GM18858 (cell line): ENCODE results near the gene BLTP1.
A peak's percentile ranks its signal among the peaks of the same experiment; 100 is the strongest.
"Not testable (repeated sequence)": the region's sequence is repeated elsewhere in the genome, so short reads cannot be mapped to it uniquely, and the experiment has no call there.

ENCODE experiments used
- ATAC-seq: cut with Tn5 transposase; IDR thresholded peaks from one replicate; pipeline ENCODE4 v1.9.1; 2021; ENCODE audit not compliant: unreplicated experiment

Gene BLTP1

GRCh38 chr4:122151982-122152710 lies at the start of gene BLTP1:
Gene BLTP1 (plus strand): TSS chr4:122152331. CDS start chr4:122170648, 18,317 bp downstream.
- peak; percentile 92 for ATAC-seq

- no peak for ATAC-seq
These were observed 47.9 kb upstream of the BLTP1 start for GRCh38 chr4:122104184-122104583.

GRCh38 chr4:122107680-122108079 lies 44.5 kb upstream of the BLTP1 start:
- no peak for ATAC-seq

GRCh38 chr4:122110304-122110703 lies 41.8 kb upstream of the BLTP1 start:
- not testable (repeated sequence) for ATAC-seq

- no peak for ATAC-seq
These were observed 34.4 kb upstream of the BLTP1 start for GRCh38 chr4:122117743-122118142.

- no peak for ATAC-seq
These were observed 33.9 kb upstream of the BLTP1 start for GRCh38 chr4:122118243-122118642.

- no peak for ATAC-seq
These were observed 32.4 kb upstream of the BLTP1 start for GRCh38 chr4:122119739-122120138.

- ATAC-seq, result no peak
These were observed 30.5 kb upstream of the BLTP1 start for GRCh38 chr4:122121593-122121992.

GRCh38 chr4:122122083-122122482 lies 30.0 kb upstream of the BLTP1 start:
- no peak for ATAC-seq

- ATAC-seq, result no peak
These were observed 23.1 kb upstream of the BLTP1 start for GRCh38 chr4:122129061-122129460.

GRCh38 chr4:122131562-122132157 lies 20.5 kb upstream of the BLTP1 start:
- ATAC-seq, result no peak

GRCh38 chr4:122132891-122133290 lies 19.2 kb upstream of the BLTP1 start:
- no peak for ATAC-seq

- no peak for ATAC-seq
These were observed 13.0 kb upstream of the BLTP1 start for GRCh38 chr4:122139139-122139538.

GRCh38 chr4:122140834-122141233 lies 11.3 kb upstream of the BLTP1 start:
- no peak for ATAC-seq

- no peak for ATAC-seq
These were observed 9.4 kb upstream of the BLTP1 start for GRCh38 chr4:122142687-122143086.

GRCh38 chr4:122146652-122147051 lies 5.5 kb upstream of the BLTP1 start:
- no peak for ATAC-seq

GRCh38 chr4:122150931-122151330 lies 1.2 kb upstream of the BLTP1 start:
- no peak for ATAC-seq

GRCh38 chr4:122152711-122153226 lies 638 bp downstream of the BLTP1 start:
- peak; percentile 19 for ATAC-seq

GRCh38 chr4:122156819-122157218 lies 4.7 kb downstream of the BLTP1 start:
- no peak for ATAC-seq

GRCh38 chr4:122163301-122163700 lies 11.2 kb downstream of the BLTP1 start:
- no peak for ATAC-seq

GRCh38 chr4:122163767-122164166 lies 11.6 kb downstream of the BLTP1 start:
- ATAC-seq, result no peak

- no peak for ATAC-seq
These were observed 15.2 kb downstream of the BLTP1 start for GRCh38 chr4:122167369-122167768.
